Fibroblast of skin of left quadriceps (primary cell): ENCODE results near the gene TECR.
"Not testable (repeated sequence)": the region's sequence is repeated elsewhere in the genome, so short reads cannot be mapped to it uniquely, and the experiment has no call there.

Experiments used
- DNase-seq, 2 experiments: peaks; one replicate each; pipeline ENCODE4 v3.0.0-alpha.2; 2013; ENCODE audit warnings: low read depth in 2 of 2

TECR gene

GRCh38 chr19:14529254-14530004 lies at the start of gene TECR:
Gene TECR, plus strand, starts transcription at chr19:14529594. Its CDS starts 103 bp downstream, at chr19:14529697.
- peak; percentile 100 for DNase-seq

DNA sequence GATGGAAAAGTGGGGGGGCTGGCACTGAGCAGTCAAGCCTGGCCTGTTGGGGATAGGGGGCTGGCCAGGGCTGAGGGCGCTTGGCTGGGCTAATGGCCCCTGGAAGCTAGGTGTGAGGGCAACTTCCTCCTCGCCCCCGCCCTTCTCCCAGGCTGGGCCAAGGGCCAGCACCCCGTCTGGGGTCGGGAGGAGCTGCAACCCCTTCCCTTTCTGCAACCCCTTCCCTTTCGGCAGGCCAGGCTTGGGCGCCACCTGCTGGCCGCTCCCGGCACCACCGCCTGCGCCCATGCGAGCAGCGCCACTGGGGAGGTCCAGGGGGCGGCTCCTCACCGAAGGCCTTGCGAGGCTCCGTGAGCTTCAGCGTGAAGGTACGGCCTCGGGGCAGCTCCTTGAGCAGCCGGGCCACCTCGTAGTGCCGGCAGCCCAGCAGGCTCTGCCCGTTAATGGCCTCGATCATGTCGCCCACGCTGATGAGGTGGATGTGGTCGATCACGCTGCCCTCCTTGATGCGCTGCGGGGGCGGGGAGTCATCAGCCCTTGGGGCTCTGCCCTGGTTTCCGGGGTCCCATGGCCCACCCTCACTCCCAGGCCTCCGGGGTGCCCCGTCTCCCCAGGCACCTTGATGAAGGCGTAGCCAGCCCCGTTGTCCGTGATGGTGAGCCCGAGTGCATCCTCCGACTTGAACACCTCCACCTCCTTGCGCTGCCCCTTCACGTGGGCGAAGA lies 49.3 kb upstream of the TECR start:
- no peak for DNase-seq

GRCh38 chr19:14480700-14481079 lies 48.7 kb upstream of the TECR start:
- DNase-seq, result no peak

GRCh38 chr19:14482172-14482941 lies 47.0 kb upstream of the TECR start:
- no peak for DNase-seq

GRCh38 chr19:14487370-14488125 lies 41.8 kb upstream of the TECR start:
- DNase-seq, result no peak

DNA sequence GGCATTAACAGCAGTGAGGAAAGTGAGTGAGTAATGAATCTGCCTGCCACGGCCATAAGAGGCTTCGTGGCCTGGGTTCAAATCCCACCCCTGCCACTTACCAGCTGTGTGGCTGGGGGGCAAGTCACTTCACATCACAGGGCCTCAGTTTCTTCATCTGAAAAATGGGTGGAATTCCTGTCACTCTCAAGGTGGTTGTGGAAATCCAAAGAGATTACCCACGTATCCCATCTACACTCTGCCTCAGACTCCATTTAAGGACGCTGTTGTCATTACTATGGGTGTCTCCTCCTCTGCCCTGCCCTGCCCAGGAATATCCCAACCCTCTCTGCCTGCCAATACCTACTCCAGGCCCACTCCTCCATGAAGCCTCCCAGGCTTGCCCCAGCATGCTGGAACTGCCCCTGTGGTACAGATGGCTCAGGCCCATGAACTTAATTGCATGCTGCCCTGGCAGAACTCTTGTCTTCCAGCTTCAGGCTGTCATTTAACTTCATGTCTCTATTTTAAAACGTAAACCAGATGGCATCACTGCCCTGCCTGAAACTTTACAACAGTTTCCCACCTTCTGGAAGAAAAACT lies 36.5 kb upstream of the TECR start:
- DNase-seq, result no peak

DNA sequence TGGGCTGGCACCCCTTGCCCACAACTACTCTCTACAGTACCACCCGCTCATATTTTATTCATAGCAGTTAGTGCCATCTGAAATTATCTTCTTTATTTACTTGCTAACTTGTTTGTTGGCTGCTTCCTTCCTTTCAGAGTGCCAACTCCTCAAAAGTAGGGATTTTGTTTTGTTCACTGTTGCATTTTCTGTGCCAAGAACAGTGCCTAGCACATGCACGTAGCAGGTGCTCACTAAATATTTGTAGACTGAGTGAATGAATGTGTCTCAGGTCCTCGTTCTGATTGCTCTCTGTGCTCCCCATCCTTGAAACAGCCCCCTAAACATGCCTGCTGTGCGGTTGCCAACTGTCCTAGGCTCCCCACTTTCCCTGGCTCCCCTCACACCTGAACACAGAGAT lies 35.0 kb upstream of the TECR start:
- no peak for DNase-seq

DNA sequence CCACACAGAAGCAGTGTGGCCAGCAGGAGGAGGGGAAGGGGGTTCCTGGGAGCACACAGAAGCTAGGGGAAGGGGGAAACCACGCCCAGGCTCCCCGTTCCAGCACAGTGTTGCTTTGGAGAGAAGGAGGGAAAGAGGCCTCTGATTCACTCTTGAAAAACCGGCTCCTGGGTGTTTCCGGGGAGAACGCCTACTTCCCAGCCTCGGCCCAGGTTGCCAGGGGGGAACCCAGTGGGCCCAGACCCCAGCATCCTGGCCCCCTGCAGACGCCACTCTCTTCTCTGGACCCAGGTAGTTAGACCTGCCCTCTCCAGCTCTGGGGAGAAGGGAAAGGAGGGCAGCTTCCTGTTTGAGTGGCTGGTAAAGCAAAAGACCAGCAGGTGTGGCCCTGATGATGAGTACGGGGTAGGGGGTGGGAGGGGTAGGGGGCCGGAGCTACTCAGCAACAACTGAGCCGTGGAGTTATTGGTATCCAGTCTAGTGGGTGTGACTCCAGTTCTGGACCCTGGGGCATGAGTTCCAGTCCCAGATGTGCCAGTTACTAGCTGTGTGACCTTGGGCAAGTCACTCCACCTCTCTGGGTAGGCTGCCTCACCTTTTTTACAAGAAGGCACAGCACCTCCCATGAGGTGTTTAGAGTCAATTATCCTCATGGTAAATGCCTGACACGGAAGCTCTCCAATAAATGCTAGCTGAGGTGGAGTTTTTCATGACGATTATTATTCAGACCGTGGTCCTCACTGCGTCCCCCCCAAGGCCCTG lies 34.3 kb upstream of the TECR start:
- no peak for DNase-seq

DNA sequence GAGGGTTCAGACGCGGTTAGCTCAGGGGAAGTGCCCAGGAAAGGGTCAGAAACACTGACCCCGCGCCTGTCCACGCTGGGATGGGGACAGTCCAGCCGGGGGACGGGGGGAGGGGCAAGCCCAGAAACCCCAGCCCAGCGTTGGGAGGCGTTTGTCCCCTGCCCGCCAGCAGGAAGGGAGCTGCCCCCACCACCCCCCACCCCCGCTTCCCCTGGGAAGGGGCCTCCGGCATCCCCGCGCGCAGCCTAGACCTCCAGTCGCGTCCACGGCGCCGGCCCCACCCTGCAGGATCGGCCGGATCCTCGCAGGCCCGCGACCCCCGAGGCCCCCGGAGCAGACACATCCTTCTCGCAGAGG lies 33.7 kb upstream of the TECR start:
- DNase-seq, result no peak

- DNase-seq, result peak; percentile 98
Observed at GRCh38 chr19:14496029-14496833, 33.2 kb upstream of the TECR start, which contains the start of gene GIPC1. Gene GIPC1, minus strand, starts transcription at chr19:14496127. Its CDS starts 13,151 bp downstream, at chr19:14482976.

- no peak for DNase-seq
Observed at GRCh38 chr19:14496834-14497227, 32.6 kb upstream of the TECR start.

GRCh38 chr19:14497228-14497921 lies 32.0 kb upstream of the TECR start:
- no peak for DNase-seq

GRCh38 chr19:14502334-14503092 lies 26.9 kb upstream of the TECR start:
- no peak for DNase-seq

DNA sequence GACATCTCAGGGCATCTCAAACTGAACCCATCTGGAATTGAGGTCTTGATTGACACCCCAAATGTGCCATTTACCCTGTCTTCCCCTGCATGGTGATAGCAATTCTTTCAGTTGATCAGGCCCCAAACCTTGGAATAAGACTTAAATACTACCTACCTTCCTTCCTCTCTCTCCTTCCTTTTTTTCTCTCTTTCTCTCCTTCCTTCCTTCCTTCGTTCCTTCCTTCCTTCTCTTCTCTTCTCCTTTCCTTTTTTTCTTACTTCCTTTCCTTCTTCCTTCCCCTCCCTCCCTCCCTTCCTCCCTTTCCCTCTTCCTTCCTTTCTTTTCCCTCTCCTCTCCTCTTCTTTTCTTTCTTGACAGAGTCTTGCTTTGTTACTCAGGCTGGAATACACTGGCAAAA lies 26.1 kb upstream of the TECR start:
- DNase-seq, result no peak

DNA sequence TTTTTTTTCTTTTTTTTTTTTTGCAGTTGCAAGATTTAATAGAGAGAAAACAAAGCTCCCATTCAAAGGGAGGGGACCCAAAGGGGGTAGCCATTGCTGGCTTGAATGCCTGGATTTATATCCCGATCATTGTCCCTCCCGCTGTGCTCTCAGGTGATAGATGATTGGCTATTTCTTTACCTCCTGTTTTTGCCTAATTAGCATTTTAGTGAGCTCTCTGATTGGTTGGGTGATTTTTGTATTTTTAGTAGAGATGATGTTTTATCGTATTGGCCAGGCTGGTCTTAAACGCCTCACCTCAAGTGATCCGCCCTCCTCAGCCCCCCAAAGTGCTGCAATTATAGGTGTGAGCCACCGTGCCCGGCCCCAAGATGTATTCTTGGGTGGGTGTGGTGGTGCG lies 24.8 kb upstream of the TECR start:
- not testable (repeated sequence) for DNase-seq

DNA sequence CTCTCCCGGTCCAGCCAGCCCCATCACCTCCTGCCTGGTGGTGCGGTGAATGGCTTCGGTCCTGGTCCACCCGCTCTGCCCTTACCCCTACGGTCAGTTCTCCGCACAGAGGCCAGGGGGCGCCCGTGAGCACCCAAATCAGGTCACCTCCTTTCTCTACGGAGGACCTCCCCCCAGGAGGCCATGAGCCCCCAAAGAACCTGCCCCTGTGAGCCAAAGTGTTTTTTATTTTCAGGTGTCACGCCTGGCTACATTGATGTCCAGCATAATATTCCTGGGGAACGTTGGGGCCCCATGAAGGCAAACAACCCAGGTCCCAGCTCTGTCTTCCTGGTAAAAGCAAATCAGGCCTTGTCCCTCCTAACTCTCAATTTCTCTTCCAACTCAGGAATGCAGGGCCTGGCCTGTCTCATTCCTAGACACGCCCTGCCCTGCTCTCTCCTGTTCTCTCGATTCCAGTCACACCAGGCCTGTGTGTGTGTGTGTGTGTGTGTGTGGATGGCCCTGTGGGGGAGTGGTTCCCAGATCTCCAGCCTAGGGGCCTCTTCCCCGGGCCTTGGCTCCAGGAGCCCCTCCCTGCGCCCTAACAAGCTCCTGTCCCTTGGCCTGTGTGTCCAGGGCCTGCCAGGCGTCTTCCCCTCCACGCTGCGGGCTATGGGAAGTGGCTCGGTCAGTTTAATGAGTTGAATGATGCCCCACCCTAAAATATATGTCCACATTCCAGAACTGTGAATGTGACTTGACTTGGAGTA lies 23.7 kb upstream of the TECR start:
- peak; percentile 63 to 67 for DNase-seq

- no peak for DNase-seq
Observed at GRCh38 chr19:14507704-14508542, 21.5 kb upstream of the TECR start.
